ENCODE results near the gene LMAN2L. TPM values are rescaled to one million over a fixed set of nuclear protein-coding genes. Genes with fewer than 3 reads are reported as not detected.
A peak's percentile ranks its signal among the peaks of the same experiment; 100 is the strongest.
"Not testable (repeated sequence)": the region's sequence is repeated elsewhere in the genome, so short reads cannot be mapped to it uniquely, and the experiment has no call there.

Gene LMAN2L
- total RNA-seq, 6 donors from 2014 or later, result 11.5 to 18.9 (median 15.2) TPM

DNA sequence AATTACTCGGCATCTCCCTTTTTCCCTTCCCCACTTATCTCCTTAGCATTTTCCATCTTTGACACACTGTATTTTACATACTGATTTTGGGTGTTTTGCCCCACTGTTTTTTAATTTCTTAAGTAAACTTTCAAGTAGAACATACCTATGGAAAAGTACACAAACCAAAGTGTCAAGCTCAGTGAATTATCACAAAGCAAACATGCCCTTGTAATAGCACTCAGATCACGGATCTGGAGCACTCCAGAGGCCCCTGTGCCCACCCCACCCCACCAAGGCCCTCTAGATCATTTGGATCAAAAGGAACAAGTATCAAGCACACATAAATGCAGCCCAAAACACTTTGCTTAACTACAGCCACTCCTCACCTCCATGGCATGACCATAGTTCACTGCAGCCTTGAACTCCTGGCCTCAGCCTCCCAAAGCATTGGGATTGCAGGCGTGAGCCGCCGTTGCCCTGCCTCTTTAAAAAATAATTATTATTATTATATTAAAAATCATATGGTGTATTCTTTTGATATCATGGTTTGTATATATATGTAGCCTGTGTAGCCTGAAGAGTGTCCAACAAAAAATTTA lies 59.2 kb downstream of the LMAN2L start:
- ATAC-seq (ENCODE audit: low FRiP score in 2 of 2) (peak; percentile 23 to 51), DNase-seq (no peak)
- Histone ChIP-seq H3K4me1 (peaks cover 0 to 13% (median 6%) of the 10 kb centered on the region in 4 donors), H3K27me3 (no peaks in the 10 kb centered on the region), H3K4me3 (no peak overlapping the region), H3K36me3 (no peaks in the 10 kb centered on the region), H3K27ac (peak overlapping the region in 1 of 4 donors; percentile 14), H3K9me3 (no peaks in the 10 kb centered on the region)
- 68 to 70% methylated on average over 5 of the region's 5 CpGs for WGBS, 2 donors
- no peak for TF ChIP-seq POLR2A (IDR thresholded peaks at IDR 0.05)
- TF ChIP-seq CTCF (IDR thresholded peaks at IDR 0.05), result no peak
- no peak for TF ChIP-seq POLR2AphosphoS5 (IDR thresholded peaks at IDR 0.05)
- no peak for TF ChIP-seq EP300 (IDR thresholded peaks at IDR 0.05)

DNA sequence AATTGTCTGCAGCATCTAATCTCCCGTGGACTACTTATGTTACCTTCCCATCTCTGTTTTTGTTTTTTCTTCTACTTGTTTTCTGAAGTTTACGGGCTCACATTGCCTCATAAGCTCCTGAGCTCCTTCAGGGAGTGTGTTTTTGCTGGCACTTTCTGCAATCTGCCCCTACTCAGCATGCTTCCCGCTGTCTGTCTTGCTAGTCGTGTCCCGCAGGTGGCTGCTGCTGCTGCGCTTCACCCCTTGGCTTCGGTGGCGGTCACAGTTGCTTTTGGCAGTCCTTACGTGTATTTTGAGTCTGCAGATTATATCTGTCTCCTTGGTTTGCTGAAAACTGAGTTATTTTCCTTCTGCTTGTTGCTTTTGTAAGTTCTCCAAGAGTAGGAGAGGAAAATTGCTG lies 60.0 kb downstream of the LMAN2L start:
- Histone ChIP-seq H3K4me3 (no peak overlapping the region), H3K27me3 (no peaks in the 10 kb centered on the region), H3K4me1 (peaks cover 0 to 6% (median 0%) of the 10 kb centered on the region in 4 donors), H3K36me3 (no peaks in the 10 kb centered on the region), H3K9me3 (no peaks in the 10 kb centered on the region), H3K27ac (peak overlapping the region in 3 of 4 donors; percentile 14 to 44 (median 16))
- WGBS, 2 donors, result 33 to 37% methylated on average over 9 of the region's 9 CpGs
- peak in 1 of 2 donors; percentile 24 for ATAC-seq (ENCODE audit: low FRiP score in 2 of 2)
- TF ChIP-seq POLR2AphosphoS5 (IDR thresholded peaks at IDR 0.05) (no peak), POLR2A (IDR thresholded peaks at IDR 0.05) (no peak), CTCF (IDR thresholded peaks at IDR 0.05) (no peak), EP300 (IDR thresholded peaks at IDR 0.05) (no peak)
- DNase-seq, result peak in 1 of 2 donors; percentile 45

- TF ChIP-seq POLR2A (IDR thresholded peaks at IDR 0.05) (no peak), POLR2AphosphoS5 (IDR thresholded peaks at IDR 0.05) (no peak), EP300 (IDR thresholded peaks at IDR 0.05) (no peak), CTCF (IDR thresholded peaks at IDR 0.05) (no peak)
- ATAC-seq (ENCODE audit: low FRiP score in 2 of 2) (no peak), DNase-seq (no peak)
- WGBS, 2 donors, result 82 to 90% methylated on average over 15 of the region's 15 CpGs
- Histone ChIP-seq H3K27ac (no peak overlapping the region), H3K36me3 (no peaks in the 10 kb centered on the region), H3K4me1 (peaks cover 4 to 12% (median 7%) of the 10 kb centered on the region in 4 donors), H3K27me3 (no peaks in the 10 kb centered on the region), H3K4me3 (no peak overlapping the region), H3K9me3 (no peaks in the 10 kb centered on the region)
These were observed 70.2 kb downstream of the LMAN2L start for GRCh38 chr2:96669539-96670215.

DNA sequence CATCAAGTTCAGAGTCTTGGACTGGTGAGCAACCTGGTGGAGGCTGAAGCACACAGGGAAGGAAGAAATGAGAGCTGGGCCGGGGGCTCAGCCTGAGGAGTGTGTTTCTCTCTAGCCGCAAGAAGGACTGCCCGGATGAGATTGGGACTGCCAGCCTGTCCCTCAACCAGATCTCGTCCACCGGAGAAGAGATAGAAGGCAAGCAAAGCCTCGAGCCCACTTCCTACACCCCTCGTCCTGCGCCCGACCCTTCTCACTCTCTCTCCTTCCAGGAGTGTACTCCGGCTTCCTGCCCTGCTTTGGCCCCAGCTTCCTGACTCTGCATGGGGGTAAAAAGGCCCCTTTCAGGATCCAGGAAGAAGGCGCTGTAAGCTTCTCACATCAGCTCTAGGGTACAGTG lies 71.1 kb downstream of the LMAN2L start:
- Histone ChIP-seq H3K36me3 (no peaks in the 10 kb centered on the region), H3K4me3 (no peak overlapping the region), H3K4me1 (peaks cover 4 to 13% (median 8%) of the 10 kb centered on the region in 4 donors), H3K9me3 (no peaks in the 10 kb centered on the region), H3K27me3 (no peaks in the 10 kb centered on the region), H3K27ac (no peak overlapping the region)
- TF ChIP-seq POLR2A (IDR thresholded peaks at IDR 0.05) (no peak), CTCF (IDR thresholded peaks at IDR 0.05) (no peak), POLR2AphosphoS5 (IDR thresholded peaks at IDR 0.05) (no peak), EP300 (IDR thresholded peaks at IDR 0.05) (no peak)
- ATAC-seq (ENCODE audit: low FRiP score in 2 of 2) (no peak), DNase-seq (no peak)
- WGBS, 2 donors, result 74 to 81% methylated on average over 11 of the region's 11 CpGs

DNA sequence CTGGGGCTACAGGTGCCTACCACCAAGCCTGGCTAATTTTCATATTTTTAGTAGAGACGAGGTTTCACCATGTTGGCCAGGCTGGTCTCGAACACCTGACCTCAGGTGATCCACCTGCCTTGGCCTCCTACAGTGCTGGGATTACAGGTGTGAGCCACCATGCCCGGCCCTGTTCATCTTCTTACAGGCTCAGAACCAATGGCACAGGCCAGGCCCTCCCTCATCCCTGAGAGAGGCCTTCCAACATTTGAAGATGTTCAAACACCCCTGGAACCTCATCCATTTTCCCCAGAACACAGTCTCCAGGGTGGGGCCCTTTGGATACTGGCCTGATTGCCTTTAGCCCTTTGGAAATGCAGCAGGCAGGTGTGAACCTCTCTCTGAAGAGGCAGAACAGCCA lies 74.1 kb downstream of the LMAN2L start:
- DNase-seq; H3K36me3 ChIP-seq; ATAC-seq (ENCODE audit: low FRiP score in 2 of 2); H3K4me3 ChIP-seq; H3K27me3 ChIP-seq; H3K9me3 ChIP-seq: not testable (repeated sequence)
- 83 to 93% methylated on average over 3 of the region's 3 CpGs for WGBS, 2 donors
- Histone ChIP-seq H3K27ac (peak overlapping the region; percentile 62 to 78 (median 74)), H3K4me1 (peaks cover 4 to 13% (median 8%) of the 10 kb centered on the region in 4 donors)
